ENCODE results near the gene EXT2. TPM values are rescaled to one million over a fixed set of nuclear protein-coding genes. Genes with fewer than 3 reads are reported as not detected.

EXT2 gene
- total RNA-seq: 99.1 TPM

DNA sequence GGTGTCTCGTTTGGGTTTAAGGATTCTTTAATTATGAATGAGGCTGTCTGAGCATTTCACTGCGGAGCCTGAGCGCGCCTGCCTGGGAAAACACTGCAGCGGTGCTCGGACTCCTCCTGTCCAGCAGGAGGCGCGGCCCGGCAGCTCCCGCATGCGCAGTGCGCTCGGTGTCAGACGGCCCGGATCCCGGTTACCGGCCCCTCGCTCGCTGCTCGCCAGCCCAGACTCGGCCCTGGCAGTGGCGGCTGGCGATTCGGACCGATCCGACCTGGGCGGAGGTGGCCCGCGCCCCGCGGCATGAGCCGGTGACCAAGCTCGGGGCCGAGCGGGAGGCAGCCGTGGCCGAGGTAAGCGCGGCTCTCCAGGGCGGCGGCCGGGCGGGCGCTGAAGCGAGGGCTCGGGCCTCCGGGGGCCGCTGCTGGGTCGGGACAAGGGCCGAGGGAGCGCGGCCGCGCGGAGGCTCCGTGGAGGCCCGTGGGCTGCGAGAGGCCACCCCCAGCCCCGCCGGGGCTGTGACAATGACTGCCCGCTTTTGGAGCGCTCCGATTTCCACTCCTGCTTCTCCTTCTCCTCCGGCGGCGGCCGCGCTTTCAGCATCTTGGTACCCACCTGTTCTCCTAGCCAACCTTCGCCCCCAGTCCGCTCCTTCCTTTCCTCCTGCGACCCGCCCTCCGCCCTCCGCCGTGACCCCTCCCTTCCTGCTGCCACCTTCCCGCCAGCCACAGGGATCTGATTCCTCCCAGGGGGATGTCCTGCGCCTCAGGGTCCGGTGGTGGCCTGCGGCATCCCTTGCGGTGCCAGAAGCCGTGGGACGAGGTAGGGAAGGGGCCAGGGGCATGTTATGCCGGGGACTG, at the start of gene EXT2:
EXT2 (plus strand) TSS at position 173 of the 854 bp plus-strand sequence. CDS start 12,035 bp downstream, outside the sequence.

DNA sequence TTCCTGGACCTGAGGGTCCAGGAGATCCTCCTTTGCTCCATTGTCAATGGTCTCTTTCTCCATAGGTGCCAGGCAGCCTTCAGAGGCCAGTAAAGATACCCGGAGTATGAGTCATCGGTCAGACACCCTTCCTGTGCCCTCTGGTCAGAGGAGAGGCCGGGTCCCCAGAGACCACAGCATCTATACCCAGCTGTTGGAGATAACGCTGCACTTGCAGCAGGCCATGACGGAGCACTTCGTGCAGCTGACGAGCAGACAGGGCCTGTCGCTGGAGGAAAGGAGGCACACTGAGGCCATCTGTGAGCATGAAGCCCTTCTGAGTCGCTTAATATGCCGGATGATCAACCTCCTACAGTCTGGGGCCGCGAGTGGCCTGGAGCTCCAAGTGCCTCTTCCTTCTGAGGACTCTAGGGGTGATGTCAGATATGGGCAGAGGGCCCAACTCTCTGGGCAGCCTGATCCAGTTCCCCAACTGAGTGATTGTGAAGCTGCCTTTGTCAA, 47.5 kb upstream of the EXT2 start, which contains the start of gene ACCSL:
ACCSL (plus strand) TSS at position 51 of the 501 bp plus-strand sequence; CDS start at position 107, 56 bp downstream.

DNA sequence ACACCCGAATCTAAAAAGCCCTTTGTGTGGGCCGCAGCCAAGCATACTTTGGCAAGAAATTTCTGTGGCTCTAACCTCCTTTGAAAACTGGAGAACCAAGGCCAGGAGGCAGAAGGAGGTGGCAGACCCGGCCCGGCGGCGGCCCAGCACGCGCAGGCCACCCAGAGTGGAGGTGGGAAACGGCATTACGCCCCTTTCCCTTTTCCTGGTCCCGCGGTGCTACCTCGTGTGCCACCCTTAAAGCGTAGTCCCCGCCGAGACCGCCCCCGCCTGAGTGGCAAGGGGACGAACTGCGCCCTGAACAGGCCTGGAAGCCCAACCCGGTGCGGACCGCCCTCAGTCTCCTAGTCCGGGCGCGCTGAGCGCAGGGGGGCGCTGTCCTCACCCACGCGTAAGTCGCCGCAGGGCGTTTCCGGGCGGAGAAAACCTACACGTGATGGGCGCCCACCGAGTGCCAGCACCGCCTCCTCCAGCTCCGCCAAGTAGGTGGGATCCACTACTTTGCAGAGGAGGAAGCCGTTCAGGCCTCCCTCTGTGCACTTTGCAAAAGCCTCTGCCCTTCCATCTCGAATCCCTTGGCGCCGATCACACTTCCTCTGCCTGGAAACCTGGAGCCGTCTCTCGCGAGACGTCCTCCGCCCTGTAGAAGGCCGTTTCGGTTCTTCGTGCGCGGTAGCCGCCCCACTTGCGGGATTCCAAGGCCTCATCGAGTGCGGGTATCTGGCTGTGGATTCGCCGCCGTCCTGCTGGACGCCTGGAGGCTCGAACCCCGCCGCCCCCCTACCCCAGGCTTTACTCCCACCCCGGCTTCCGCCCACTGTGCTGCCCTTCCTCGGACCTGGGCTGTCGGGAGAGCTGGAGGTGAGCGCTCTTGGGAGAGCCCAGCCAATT, 29.4 kb upstream of the EXT2 start, which contains the start of gene ACCS:
ACCS (plus strand) TSS at position 430 of the 891 bp plus-strand sequence. CDS start 1,358 bp downstream, outside the sequence.

Other genes with a start within 250 kb of the EXT2 start
- 27.1 TPM for gene ALKBH3, start 214.8 kb upstream of the EXT2 start, total RNA-seq
- 22.0 TPM for gene C11orf96, start 153.0 kb upstream of the EXT2 start, total RNA-seq
- gene ACCSL, start 47.7 kb upstream of the EXT2 start, total RNA-seq: not detected
- 49.2 TPM for gene ACCS, start 29.4 kb upstream of the EXT2 start, total RNA-seq
- gene ALX4, start 214.5 kb downstream of the EXT2 start, total RNA-seq: 0.29 TPM